SH-SY5Y (cell line): ENCODE data around the gene AFF1.

Source experiments
- GATA2 ChIP-seq: IDR thresholded peaks from 2 replicates; pipeline ENCODE4 v1.6.1; 2011; ENCODE audit warnings: mild to moderate bottlenecking, low read depth, low read length
- GATA3 ChIP-seq: IDR thresholded peaks from 2 replicates; pipeline ENCODE4 v1.6.1; 2011; ENCODE audit warnings: low read depth, mild to moderate bottlenecking, low read length, moderate library complexity

- TF ChIP-seq GATA3 (no peak), GATA2 (no peak)
Measured at GRCh38 chr4:86950831-86951525, 16.2 kb downstream of the AFF1 start.
